Measurements from ENCODE around the gene ATP6V1C2.

The ATP6V1C2 gene, protein sequence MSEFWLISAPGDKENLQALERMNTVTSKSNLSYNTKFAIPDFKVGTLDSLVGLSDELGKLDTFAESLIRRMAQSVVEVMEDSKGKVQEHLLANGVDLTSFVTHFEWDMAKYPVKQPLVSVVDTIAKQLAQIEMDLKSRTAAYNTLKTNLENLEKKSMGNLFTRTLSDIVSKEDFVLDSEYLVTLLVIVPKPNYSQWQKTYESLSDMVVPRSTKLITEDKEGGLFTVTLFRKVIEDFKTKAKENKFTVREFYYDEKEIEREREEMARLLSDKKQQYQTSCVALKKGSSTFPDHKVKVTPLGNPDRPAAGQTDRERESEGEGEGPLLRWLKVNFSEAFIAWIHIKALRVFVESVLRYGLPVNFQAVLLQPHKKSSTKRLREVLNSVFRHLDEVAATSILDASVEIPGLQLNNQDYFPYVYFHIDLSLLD

DNA sequence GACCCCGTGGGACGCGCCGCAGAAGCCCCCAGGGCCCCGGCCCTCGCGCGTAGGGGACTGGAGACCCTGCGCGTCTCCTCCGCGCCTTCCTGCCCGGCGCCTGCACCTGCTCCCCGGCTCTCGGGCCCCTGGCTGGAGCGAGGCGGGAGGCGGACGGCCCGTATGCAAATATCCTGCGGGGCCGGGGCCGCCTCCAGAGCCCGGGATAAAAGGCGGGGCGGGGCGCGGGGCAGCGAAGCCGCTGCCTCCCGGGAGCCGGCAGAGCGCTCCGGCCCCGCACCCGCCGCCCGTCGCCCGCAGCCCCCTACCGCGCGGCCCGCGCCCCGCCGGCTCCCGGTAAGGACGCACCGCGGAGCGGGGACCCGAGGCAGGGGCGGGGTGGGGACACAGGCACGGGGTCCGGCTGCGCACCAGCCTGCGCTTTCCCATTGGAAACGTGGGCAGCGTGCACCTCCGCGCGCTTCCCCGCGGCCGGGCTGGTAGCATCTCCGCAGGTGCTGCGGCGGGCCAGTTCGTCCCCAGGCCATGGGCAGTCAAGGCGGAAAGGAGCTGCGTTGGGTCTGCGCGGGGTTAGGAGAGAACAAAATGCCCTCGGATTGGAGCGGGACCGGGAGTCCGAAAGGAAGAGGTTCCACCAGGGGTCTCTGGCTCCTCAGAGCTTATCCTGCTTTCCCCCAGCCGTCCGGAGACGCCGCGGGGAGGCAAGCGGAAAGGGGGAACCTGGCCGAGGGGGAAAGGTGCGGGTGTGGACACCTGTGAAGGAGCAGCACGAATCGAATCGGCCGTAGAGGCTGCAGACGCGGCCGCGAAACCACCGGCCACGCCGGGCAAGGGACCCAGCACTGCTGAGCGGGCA, at the start of gene ATP6V1C2:
TSS of gene ATP6V1C2 (plus strand) at position 235 of the 856 bp plus-strand sequence. CDS start 1,220 bp downstream, outside the sequence.
- no peak within 1 kb of the TSS for H3K4me3 ChIP-seq (ENCODE audit: low read depth, low read length)
- DNase-seq (ENCODE audit: low read depth), result no peak
- TF ChIP-seq, protein P1, sequence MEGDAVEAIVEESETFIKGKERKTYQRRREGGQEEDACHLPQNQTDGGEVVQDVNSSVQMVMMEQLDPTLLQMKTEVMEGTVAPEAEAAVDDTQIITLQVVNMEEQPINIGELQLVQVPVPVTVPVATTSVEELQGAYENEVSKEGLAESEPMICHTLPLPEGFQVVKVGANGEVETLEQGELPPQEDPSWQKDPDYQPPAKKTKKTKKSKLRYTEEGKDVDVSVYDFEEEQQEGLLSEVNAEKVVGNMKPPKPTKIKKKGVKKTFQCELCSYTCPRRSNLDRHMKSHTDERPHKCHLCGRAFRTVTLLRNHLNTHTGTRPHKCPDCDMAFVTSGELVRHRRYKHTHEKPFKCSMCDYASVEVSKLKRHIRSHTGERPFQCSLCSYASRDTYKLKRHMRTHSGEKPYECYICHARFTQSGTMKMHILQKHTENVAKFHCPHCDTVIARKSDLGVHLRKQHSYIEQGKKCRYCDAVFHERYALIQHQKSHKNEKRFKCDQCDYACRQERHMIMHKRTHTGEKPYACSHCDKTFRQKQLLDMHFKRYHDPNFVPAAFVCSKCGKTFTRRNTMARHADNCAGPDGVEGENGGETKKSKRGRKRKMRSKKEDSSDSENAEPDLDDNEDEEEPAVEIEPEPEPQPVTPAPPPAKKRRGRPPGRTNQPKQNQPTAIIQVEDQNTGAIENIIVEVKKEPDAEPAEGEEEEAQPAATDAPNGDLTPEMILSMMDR (conservative IDR thresholded peaks at IDR 0.05; ENCODE audit: low read depth, low read length), result no peak

GRCh38 chr2:10675131-10675530, 46.3 kb upstream of the ATP6V1C2 start:
- no peak for DNase-seq (ENCODE audit: low read depth)
- TF ChIP-seq, protein P1 (conservative IDR thresholded peaks at IDR 0.05; ENCODE audit: low read depth, low read length), result no peak
- H3K4me3 ChIP-seq (ENCODE audit: low read depth, low read length), result no peak overlapping the region

- TF ChIP-seq, protein P1 (conservative IDR thresholded peaks at IDR 0.05; ENCODE audit: low read depth, low read length), result peak; percentile 40
- DNase-seq (ENCODE audit: low read depth), result peak; percentile 11
- H3K4me3 ChIP-seq (ENCODE audit: low read depth, low read length), result no peak overlapping the region
Observed at GRCh38 chr2:10678225-10678624, 43.2 kb upstream of the ATP6V1C2 start.

DNA sequence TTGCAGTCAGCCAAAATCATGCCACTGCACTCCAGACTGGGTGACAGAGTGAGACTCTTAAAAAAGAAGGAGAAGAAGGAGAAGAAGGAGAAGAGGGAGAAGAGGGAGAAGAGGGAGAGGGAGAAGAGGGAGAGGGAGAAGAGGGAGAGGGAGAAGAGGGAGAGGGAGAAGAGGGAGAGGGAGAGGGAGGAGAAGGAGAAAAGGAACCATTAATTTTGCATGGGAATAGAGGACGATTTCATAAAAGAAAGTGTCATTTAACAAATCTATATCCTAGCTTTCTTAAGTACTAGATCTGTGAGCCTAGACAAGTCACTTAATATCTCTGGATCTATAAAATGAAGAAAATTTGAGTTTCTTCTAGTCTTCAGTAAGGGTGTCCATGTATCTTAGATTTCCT, 41.2 kb upstream of the ATP6V1C2 start:
- TF ChIP-seq, protein P1 (conservative IDR thresholded peaks at IDR 0.05; ENCODE audit: low read depth, low read length), result no peak
- H3K4me3 ChIP-seq (ENCODE audit: low read depth, low read length), result no peak overlapping the region
- no peak for DNase-seq (ENCODE audit: low read depth)

DNA sequence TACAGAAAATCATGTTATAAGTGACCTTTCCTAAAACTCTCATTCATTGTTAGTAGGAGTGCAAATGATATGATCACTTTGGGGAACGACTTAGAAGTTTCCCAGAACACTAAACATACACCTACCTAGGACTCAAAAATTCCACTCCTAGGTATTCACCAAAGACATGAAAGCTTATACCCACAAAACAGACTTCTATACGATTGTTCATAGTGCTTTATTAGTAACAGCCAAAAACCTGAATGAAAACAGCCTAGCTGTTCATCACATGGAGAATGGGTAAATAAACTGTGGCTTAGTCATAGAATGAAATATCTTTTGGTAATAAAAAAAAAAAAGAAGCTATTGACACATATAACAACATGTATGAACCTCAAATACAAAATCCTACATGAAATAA, 40.5 kb upstream of the ATP6V1C2 start:
- TF ChIP-seq, protein P1 (conservative IDR thresholded peaks at IDR 0.05; ENCODE audit: low read depth, low read length), result no peak
- H3K4me3 ChIP-seq (ENCODE audit: low read depth, low read length), result no peak overlapping the region
- no peak for DNase-seq (ENCODE audit: low read depth)

DNA sequence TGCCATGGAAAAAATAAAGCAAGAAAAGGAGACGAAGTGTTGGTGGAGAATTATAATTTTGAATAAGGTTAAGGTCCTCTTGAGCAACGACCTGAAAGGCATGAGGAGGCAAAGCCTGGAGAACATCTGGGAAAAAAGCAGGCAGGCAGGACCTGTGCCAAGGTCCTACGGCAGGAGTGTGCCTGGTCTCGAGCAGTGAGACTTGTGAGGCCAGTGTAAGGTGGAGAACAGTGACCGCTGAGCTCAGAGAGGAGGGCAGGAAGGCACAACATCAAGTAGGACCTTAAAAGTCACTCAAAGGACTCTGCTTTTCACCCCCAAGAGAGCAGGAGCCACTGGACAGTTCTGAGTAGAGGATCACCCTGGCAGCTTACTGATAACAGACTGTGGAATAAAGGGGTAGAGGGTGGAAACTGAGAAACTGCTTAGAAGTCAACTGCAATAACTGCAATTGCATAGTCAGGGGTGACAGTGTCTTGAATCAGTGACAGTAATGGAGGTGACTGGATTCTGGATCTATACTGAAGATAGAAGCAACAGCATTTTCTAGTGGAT, 35.2 kb upstream of the ATP6V1C2 start:
- DNase-seq (ENCODE audit: low read depth), result no peak
- no peak overlapping the region for H3K4me3 ChIP-seq (ENCODE audit: low read depth, low read length)
- TF ChIP-seq, protein P1 (conservative IDR thresholded peaks at IDR 0.05; ENCODE audit: low read depth, low read length), result no peak

Data from choroid plexus epithelial cell (primary cell).